PFSK-1 (cell line): ENCODE measurements around the gene CHRNA10.

Experiments
- POLR2AphosphoS5 ChIP-seq: IDR thresholded peaks from 2 replicates; pipeline ENCODE4 v1.6.1; 2012; ENCODE audit warnings: low read depth, mild to moderate bottlenecking, control low read depth, low read length, moderate library complexity
- REST ChIP-seq, 2 experiments: IDR thresholded peaks; 2 replicates each; pipeline versions ENCODE4 v1.6.1 to v1.8.0; 2011 to 2012; ENCODE audit warnings: low read depth in 2 of 2, low read length in 2 of 2, control low read depth in 1 of 2, inconsistent platforms in 1 of 2, mild to moderate bottlenecking in 1 of 2, moderate library complexity in 1 of 2; ENCODE audit not compliant: insufficient read depth in 1 of 2
- SIN3A ChIP-seq: IDR thresholded peaks from 2 replicates; pipeline ENCODE4 v1.6.1; 2012; ENCODE audit warnings: mild to moderate bottlenecking, low read length, moderate library complexity, borderline replicate concordance; ENCODE audit not compliant: insufficient read depth
- TAF1 ChIP-seq: IDR thresholded peaks from 2 replicates; pipeline ENCODE4 v1.6.1; 2012; ENCODE audit warnings: low read length, control low read depth, borderline replicate concordance; ENCODE audit not compliant: insufficient read depth

- no peak for TF ChIP-seq POLR2AphosphoS5
- no peak for TF ChIP-seq SIN3A
- TF ChIP-seq TAF1 = no peak
- TF ChIP-seq REST (IDR thresholded peaks at IDR 0.05; ENCODE audit: insufficient read depth in 1 of 2, low read depth in 2 of 2, low read length in 2 of 2) = no peak
Observed at GRCh38 chr11:3641701-3642070, 29.5 kb downstream of the CHRNA10 start, which contains the start of gene ART5.
